Measurements from ENCODE around the gene C6orf141.

The C6orf141 gene

DNA sequence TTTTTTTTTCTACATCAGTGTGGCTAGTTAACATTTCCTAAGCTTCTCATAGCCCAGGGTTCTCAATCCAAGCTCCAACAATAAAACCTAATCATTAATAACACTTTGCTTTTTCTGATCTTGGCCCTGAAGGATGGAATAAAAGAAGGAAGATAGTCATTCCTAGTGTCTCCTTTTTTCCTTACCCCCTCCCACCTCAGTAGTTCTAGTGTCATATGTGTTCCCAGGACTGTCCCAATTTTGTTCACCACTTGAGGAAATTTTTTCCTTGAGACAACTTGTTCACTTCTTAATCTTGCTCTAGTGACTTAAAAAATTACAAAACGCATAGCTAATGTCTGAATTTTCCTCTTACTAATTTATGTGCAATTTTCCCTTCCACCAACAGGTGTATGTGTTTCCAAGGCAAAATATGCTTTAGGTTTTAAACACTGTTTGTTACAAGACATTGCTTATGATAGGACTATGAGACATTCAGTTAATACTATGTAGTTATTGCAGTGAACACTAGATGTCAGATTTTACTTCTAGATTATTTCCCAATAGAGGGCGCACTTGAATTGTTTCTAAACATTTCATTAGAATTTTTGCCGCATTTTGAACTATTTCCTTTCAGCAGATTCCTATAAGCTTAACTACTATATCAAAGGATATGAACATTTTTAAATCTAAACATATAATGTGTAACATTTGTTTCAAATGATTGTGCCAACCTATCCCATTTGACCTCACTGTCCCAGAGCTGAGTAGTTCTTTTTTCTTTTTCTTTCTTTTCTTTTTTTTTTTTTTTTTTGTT lies 18.5 kb upstream of the C6orf141 start:
- in situ Hi-C loops (cut with HindIII; ENCODE audit: low pct_ligation_motif_present, low pct_unique_long_range_greater_than_20kb, low sequenced_read_pairs) = no loop called here
- DNase-seq = peak; percentile 77

GRCh38 chr6:49535795-49536194 lies 14.7 kb upstream of the C6orf141 start:
- DNase-seq = no peak
- in situ Hi-C loops (cut with HindIII; ENCODE audit: low pct_ligation_motif_present, low pct_unique_long_range_greater_than_20kb, low sequenced_read_pairs) = no loop called here

- DNase-seq = no peak
- in situ Hi-C loops (cut with HindIII; ENCODE audit: low pct_ligation_motif_present, low pct_unique_long_range_greater_than_20kb, low sequenced_read_pairs) = no loop called here
These were observed 11.4 kb upstream of the C6orf141 start for GRCh38 chr6:49539102-49539501.

DNA sequence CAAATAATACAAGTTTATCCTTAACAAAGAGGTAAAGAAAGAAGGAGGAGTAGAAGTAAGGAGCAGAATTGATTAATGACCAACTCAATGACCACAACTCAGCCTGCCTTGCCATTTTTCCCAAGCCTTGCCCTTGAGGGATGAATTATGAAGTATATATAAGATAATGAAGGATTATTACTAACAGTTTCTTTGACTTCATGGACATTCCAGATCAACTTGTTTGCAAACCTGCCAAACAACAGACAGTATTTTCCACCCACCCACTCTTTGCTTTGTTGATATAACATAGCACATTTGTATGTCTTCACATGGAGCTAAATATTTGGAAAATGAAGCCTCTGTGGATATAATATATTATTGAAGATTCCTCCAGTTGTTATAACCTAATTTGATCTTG lies 9.9 kb upstream of the C6orf141 start:
- no peak for DNase-seq
- in situ Hi-C loops (cut with HindIII; ENCODE audit: low pct_ligation_motif_present, low pct_unique_long_range_greater_than_20kb, low sequenced_read_pairs) = no loop called here

DNA sequence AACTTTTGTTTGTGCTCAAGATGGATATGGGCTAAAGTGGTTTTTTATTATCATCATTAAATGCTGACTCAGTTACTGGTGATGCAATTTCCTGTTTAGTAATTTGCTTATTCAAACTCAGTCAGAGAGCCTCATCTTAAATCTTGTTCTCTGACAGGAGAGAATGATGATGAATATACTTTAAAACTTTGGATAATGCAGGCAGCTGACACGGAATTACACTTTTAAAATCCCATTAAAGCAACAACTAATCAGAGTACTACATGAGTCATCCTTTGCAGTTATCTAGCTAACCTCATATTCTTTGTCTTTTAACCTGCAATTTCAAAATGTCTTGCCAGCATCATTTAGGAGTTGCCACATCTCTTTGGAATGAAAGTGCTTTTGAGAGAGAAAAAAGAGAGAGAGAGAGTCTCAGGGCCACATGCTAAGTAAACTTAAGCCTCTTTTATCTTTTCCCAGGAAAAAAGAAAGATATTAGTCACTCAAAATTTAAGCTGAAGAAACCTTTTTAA lies 9.2 kb upstream of the C6orf141 start:
- in situ Hi-C loops (cut with HindIII; ENCODE audit: low pct_ligation_motif_present, low pct_unique_long_range_greater_than_20kb, low sequenced_read_pairs) = no loop called here

GRCh38 chr6:49541936-49542335 lies 8.5 kb upstream of the C6orf141 start:
- in situ Hi-C loops (cut with HindIII; ENCODE audit: low pct_ligation_motif_present, low pct_unique_long_range_greater_than_20kb, low sequenced_read_pairs) = no loop called here
- DNase-seq = no peak

More for the DNA sequence above, 9.2 kb upstream of the C6orf141 start:
- DNase-seq = no peak

DNA sequence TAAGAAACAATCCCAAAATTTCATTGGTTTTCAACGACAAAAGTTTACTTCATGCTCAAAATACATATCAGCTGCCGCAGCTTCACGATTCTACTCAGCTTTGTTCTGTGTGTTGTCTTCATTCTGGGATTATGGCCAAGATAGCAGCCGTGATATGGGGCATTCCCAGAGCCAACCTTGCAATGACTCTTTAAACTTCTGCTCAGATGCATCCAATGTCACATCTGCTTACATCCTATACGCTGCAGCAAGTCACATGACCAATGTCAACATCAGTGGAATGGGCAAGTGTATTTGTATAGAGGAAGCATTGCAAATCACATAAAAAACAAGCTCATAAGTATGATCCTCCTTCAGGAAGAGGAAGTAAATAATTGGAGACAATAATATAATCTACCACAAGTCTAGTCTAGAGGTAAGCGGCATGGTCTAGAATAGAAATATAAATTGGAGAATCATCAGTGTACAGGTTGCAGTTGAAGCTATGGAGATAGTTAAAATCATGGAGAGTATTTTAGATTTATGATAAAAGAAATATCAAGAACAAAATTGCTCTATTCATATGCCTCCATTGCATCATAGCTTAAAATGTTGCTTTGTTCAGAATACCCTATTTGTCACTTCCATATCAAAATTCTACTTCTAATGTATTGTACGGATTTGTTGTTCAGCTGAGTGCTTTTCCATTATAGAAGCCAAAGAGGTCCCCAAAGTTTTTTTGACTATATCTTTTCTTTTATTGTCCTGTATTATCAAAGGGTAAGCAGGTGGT lies 7.2 kb upstream of the C6orf141 start:
- in situ Hi-C loops (cut with HindIII; ENCODE audit: low pct_ligation_motif_present, low pct_unique_long_range_greater_than_20kb, low sequenced_read_pairs) = no loop called here
- DNase-seq = no peak

DNA sequence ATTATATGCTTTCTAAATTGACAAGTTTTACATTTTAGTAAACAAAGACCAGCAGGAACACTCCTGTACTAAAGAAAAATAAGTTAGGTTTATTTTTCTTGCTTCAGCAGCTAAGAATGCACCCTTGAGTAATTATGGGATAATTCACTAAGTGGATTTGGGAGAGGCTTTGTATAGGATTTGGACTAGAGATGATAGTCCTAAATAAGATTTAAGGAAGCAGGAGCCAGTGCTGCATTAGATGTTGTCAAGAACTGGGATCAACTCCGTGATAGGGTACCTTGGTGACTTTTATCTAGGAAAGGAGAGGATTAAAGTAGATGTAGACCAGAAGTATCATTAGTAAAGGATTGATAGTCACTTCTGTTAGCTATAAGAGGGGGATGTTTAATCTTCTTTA lies 4.1 kb upstream of the C6orf141 start:
- in situ Hi-C loops (cut with HindIII; ENCODE audit: low pct_ligation_motif_present, low pct_unique_long_range_greater_than_20kb, low sequenced_read_pairs) = no loop called here
- no peak for DNase-seq

- in situ Hi-C loops (cut with HindIII; ENCODE audit: low pct_ligation_motif_present, low pct_unique_long_range_greater_than_20kb, low sequenced_read_pairs) = no loop called here
- no peak for DNase-seq
These were observed 1.7 kb upstream of the C6orf141 start for GRCh38 chr6:49548613-49549304.

GRCh38 chr6:49549691-49550491 lies 577 bp upstream of the C6orf141 start:
- DNase-seq = no peak
- in situ Hi-C loops (cut with HindIII; ENCODE audit: low pct_ligation_motif_present, low pct_unique_long_range_greater_than_20kb, low sequenced_read_pairs) = no loop called here

- DNase-seq = peak; percentile 31
- in situ Hi-C loops (cut with HindIII; ENCODE audit: low pct_ligation_motif_present, low pct_unique_long_range_greater_than_20kb, low sequenced_read_pairs) = no loop called here
These were observed 804 bp downstream of the C6orf141 start for GRCh38 chr6:49551078-49551865.

DNA sequence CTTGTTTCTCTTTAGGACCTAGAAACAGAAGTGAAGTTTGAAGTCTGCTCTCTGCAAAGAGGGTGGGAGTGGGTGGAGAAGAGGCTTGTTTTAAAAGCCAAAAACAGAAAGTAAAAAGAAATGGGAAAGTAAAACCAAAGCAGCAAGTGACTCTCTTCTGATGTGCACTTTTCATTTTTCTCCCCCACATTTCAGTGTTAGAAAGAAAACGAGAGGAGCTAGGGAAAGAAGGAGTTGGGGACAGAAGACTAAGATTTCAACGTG lies 1.3 kb downstream of the C6orf141 start:
- no peak for DNase-seq
- in situ Hi-C loops (cut with HindIII; ENCODE audit: low pct_ligation_motif_present, low pct_unique_long_range_greater_than_20kb, low sequenced_read_pairs) = no loop called here

DNA sequence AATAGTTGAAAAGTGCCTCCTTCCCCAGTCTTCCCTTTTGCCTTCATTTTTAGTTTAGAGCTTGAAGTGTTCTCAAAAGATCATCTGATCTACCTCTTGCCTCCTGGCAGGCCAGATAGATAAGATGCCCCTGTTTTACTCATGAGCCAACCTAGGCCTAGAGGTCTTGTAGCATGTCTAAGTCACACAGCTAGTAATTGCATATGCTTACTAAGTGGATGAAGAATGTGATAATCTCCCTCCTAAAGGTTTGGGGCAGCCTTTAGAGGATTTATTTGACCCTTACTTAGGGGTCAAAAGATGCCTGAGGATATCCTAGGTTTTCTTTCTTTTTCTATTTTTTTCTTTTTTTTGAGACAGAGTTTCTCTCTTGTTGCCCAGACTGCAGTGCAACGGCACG lies 2.1 kb downstream of the C6orf141 start:
- in situ Hi-C loops (cut with HindIII; ENCODE audit: low pct_ligation_motif_present, low pct_unique_long_range_greater_than_20kb, low sequenced_read_pairs) = no loop called here
- no peak for DNase-seq

DNA sequence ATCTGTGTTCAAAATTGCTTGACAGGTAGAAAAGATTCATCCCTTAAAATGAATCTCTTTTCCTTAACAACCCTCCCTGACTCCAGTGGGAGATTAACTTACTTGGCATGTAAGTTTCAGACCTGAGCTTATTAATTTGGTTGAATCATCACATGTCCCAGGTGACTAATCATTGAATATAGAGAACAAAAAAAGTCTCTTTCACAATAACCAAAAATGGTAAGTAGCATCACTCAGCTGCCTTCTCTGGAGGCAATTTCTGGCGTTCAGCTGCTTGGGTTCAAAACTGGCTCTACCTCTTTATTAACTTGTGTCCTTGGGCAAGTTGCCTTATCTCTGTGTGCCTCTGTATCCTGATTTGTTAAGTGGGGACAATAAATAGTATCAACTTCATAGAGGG lies 2.9 kb downstream of the C6orf141 start:
- no peak for DNase-seq
- in situ Hi-C loops (cut with HindIII; ENCODE audit: low pct_ligation_motif_present, low pct_unique_long_range_greater_than_20kb, low sequenced_read_pairs) = no loop called here

DNA sequence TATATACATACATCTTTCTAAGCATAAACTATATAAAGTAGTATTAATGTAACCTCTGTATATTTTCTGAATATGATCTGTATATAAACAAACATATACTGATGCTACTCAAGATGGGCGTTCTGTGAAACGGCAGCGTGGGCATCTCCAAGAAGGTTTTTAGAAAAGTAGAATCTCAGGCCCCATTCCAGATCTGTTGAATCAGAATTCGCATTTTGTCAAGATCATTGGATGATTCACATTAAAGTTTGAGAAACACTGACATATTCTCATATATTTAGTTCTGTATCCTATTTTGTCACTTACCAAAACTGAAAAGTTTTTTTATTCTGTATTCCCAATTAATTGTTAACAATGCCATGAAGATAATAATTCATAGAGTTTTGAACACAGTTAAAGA lies 5.5 kb downstream of the C6orf141 start:
- no peak for DNase-seq
- in situ Hi-C loops (cut with HindIII; ENCODE audit: low pct_ligation_motif_present, low pct_unique_long_range_greater_than_20kb, low sequenced_read_pairs) = no loop called here

GRCh38 chr6:49556429-49556837 lies 6.0 kb downstream of the C6orf141 start:
- in situ Hi-C loops (cut with HindIII; ENCODE audit: low pct_ligation_motif_present, low pct_unique_long_range_greater_than_20kb, low sequenced_read_pairs) = no loop called here
- peak; percentile 83 for DNase-seq

- no peak for DNase-seq
- in situ Hi-C loops (cut with HindIII; ENCODE audit: low pct_ligation_motif_present, low pct_unique_long_range_greater_than_20kb, low sequenced_read_pairs) = no loop called here
These were observed 6.7 kb downstream of the C6orf141 start for GRCh38 chr6:49557177-49557576.

GRCh38 chr6:49558238-49558637 lies 7.8 kb downstream of the C6orf141 start:
- in situ Hi-C loops (cut with HindIII; ENCODE audit: low pct_ligation_motif_present, low pct_unique_long_range_greater_than_20kb, low sequenced_read_pairs) = no loop called here
- DNase-seq = no peak
